Neural progenitor cell (in vitro differentiated cells): Measurements from ENCODE around the gene PLEKHJ1.

Experiments used
- EZH2phosphoT487 ChIP-seq: fragments of 200-600 bp; sonication (generic); IDR thresholded peaks from 2 replicates; pipeline ENCODE4 v1.6.1; 2017; ENCODE audit warnings: antibody characterized with exemption
- TF ChIP-seq, protein P1 (sequence below): fragments of 200-600 bp; sonication (generic); IDR thresholded peaks from 2 replicates; pipeline ENCODE4 v1.5.1; 2017; ENCODE audit warnings: antibody characterized with exemption, mild to moderate bottlenecking

GRCh38 chr19:2197270-2197669 is 38.9 kb downstream of the PLEKHJ1 start:
- TF ChIP-seq, protein P1, sequence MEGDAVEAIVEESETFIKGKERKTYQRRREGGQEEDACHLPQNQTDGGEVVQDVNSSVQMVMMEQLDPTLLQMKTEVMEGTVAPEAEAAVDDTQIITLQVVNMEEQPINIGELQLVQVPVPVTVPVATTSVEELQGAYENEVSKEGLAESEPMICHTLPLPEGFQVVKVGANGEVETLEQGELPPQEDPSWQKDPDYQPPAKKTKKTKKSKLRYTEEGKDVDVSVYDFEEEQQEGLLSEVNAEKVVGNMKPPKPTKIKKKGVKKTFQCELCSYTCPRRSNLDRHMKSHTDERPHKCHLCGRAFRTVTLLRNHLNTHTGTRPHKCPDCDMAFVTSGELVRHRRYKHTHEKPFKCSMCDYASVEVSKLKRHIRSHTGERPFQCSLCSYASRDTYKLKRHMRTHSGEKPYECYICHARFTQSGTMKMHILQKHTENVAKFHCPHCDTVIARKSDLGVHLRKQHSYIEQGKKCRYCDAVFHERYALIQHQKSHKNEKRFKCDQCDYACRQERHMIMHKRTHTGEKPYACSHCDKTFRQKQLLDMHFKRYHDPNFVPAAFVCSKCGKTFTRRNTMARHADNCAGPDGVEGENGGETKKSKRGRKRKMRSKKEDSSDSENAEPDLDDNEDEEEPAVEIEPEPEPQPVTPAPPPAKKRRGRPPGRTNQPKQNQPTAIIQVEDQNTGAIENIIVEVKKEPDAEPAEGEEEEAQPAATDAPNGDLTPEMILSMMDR: no peak
- no peak for TF ChIP-seq EZH2phosphoT487
